HG02642 (cell line): ENCODE results near the gene EAPP.
"Not testable (repeated sequence)": the region's sequence is repeated elsewhere in the genome, so short reads cannot be mapped to it uniquely, and the experiment has no call there.

Experiments used
- ATAC-seq: cut with Tn5 transposase; IDR thresholded peaks from one replicate; pipeline ENCODE4 v1.9.1; 2021; ENCODE audit warnings: mild to moderate bottlenecking; ENCODE audit not compliant: unreplicated experiment, poor library complexity

Gene EAPP, protein sequence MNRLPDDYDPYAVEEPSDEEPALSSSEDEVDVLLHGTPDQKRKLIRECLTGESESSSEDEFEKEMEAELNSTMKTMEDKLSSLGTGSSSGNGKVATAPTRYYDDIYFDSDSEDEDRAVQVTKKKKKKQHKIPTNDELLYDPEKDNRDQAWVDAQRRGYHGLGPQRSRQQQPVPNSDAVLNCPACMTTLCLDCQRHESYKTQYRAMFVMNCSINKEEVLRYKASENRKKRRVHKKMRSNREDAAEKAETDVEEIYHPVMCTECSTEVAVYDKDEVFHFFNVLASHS

DNA sequence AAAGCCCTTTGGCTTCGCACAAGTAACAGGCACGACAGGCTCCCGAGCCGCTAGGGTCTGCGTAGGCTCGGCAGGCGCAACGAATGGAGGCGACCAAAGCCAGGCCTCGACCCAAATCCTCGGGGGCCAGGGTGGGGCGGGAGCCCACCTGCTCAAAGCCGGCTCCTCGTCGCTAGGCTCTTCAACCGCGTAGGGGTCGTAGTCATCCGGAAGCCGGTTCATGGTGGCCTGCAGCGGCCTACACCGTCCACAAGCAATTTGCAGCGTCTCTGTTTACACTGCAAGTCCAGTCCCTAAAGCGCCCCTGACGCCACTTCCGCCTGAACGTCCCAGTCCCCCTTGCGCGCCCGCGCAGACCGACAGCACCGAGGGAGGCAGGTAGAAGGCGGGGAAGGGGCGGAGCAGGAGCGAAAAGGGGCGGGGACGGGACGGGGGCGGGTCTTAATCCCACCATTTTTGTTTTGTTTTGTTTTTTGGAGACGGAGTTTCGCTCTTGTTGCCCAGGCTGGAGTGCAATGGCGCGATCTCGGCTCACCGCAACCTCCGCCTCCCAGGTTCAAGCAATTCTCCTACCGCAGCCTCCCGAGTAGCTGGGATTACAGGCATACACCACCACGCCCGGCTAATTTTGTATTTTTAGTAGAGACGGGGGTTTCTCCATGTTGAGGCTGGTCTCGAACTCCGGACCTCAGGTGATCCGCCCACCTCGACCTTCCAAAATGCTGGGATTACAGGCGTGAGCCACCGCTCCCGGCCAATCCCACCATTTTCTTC is at the start of gene EAPP:
Gene EAPP (minus strand): TSS at position 295 of the 774 bp plus-strand sequence. CDS start 73 bp downstream, at position 222.
- ATAC-seq: peak; percentile 100

DNA sequence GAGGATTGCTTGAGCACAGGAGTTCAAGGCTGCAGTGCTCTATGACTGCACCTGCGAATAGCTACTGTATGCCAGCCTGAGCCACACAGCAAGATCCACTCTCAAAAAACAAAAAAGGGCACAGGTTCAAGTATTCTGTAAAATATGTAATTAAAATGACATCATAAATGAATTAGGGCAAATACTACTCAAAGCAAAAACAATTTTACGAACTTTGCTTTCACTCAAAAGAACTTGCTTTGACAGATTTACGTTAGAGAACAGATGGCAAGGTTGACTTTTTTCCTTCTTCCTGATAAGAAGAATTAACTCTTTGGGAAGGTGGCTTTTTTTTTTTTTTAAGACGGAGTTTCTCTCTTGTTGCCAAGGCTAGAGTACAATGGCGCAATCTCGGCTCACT is 44.0 kb upstream of the EAPP start:
- ATAC-seq: no peak

DNA sequence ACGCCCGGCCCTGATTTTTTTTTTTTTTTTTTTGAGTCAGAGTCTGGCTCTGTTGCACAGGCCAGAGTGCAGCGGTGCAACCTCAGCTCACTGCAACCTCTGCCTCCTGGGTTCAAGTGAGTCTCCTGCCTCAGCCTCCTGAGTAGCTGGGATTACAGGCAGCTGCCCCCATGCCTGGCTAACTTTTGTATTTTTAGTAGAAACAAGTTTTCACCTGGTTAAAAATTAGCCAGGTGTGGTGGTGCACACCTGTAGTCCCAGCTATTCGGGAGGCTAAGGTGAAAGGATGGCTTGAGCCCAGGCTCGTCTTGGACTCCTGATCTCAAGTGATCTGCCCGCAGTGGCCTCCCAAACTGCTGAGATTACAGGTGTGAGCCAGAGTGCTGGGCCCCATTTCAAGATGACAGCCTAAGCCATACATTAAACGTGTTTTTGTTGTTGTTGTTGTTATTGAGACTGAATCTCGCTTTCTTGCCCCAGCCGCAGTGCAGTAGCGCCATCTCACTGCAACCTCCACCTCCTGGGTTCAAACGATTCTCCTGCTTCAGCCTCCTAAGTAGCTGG is 42.7 kb upstream of the EAPP start:
- no peak for ATAC-seq

DNA sequence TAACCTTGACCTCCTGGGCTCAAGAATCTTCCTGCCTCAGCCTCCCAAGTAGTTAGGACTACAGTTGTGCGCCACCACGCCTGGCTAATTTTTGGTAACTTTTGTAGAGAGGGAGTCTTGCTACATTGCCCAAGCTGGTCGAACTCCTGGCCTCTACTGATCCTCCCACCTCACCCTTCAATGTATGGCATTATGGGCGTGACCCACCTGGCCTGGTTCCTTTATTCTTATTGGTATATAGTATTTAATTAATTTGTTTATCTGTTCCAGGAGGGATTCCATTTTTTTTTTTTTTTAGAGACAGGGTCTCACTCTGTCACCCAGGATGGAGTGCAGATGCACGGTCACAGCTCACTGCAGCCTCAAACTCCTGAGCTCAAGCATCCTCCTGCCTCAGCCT is 40.9 kb upstream of the EAPP start:
- ATAC-seq: no peak

DNA sequence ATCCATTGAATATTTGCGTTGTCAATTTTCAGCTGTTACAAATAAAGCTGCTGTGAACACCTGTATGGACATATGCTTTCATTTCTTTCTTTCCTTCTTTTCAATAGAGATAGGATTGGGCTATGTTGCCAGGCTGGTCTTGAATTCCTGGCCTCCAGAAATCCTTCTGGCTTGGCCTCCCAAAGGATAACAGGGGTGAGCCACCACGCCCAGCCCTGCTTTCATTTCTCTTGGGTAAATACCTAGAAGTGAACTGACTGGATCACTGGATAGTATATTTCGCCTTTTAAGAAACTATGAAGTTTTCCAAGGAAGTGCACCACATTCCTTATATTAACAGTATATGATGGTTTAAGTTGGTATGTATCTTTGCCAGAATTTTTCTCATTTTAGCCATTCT is 32.3 kb upstream of the EAPP start:
- no peak for ATAC-seq

DNA sequence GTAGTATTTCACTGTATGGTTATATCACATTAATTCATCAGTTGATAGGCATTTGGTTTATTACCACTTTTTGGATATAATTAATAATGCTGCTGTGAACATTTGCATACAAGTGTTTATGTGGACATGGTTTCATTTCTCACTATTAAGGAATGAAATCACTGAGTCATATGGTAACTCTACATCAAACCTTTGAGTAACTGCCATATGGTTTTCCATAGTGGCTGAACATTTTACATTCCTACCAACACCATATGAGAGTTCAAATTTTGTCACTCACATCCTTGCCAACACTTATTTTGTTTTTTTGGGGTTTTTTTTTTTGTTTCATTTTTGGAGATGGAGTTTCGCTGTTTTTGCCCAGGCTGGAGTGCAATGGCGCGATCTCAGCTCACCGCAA is 30.2 kb upstream of the EAPP start:
- ATAC-seq: no peak

DNA sequence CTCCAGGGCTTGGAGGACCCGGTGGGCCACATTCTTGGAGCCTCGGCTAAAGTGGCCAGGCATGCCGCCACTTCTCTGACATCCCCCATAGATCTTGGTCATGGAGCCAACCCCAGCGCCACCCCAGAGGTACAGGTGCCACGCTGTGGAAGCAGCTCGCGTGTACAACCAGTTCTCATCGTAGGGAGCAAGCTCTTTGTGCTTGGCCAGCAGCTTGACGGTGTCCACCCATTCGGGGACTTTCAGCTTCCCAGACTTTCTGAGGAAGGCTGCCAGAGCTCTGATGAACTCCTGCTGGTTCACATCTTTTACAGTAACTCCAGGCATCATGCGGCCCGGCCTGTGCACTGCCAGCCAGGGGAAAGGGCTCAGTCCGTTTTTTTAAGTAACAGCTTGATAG is 29.3 kb upstream of the EAPP start:
- ATAC-seq: no peak

DNA sequence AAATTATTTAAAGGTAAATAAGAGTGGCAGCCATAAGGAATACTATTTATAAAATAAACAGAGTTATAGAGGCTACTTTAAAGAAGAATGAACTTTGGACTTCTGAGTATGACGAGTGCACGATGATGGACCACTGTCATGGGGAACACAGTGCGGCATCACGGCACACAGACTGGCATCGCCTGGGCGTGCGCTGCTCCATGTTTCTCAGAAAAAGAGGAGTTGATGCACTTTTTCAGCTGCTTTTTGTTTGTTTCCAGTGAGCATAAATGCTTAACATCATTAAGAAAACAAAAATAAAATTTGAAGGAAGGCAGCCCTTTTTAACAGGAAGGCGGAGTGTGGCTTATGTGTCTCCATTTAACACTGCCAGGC is 23.3 kb upstream of the EAPP start:
- ATAC-seq: no peak

DNA sequence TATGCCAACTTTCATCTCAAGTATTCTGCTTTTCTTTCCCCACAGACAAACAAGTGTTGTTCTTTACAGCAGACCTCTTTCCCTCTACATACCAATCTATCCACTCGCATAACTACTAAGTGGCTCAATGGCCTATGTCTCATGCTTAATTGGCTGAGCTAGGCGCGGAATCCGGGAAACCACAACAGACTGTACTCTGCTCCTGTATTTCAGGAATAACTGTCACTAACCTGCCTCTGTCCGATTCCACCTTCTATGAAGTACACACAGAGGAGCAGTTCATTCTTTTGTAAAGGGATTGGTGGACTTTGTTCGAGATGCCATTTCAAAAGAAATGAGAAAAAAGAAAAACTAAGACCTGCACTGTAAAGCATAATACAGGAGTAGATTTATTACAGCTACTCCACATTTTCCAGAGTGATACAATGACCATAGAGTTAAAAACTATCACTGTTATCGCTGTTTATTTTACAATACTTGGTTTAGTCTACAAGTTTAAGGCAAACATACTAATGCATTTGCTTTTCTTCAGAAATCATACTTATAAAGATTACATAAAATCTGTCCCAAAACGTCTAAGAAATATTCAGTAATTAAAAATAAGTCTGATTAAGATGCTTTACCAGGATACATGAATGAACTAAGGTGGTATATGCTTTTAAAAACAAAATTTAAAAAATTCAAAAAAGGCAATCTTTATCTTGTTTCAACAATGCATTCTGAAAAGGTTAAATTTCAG is 22.7 kb upstream of the EAPP start:
- not testable (repeated sequence) for ATAC-seq

DNA sequence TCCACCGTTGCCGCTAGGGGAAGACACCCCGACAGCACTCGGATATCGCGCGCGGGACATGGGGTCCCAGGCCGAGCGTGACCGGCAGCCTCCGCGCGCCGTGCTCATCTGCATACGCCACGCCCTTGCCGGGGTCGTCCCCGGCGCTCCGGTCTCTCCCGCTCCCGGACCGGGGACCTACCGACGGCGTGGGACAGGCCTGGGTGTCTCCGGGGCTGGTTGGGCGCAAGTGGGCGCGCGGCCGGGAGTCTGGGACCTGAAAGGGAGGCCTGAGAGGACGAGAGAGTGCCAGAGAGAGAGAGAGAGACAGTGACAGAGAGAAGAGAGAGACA is 17.0 kb upstream of the EAPP start:
- ATAC-seq: peak; percentile 58

DNA sequence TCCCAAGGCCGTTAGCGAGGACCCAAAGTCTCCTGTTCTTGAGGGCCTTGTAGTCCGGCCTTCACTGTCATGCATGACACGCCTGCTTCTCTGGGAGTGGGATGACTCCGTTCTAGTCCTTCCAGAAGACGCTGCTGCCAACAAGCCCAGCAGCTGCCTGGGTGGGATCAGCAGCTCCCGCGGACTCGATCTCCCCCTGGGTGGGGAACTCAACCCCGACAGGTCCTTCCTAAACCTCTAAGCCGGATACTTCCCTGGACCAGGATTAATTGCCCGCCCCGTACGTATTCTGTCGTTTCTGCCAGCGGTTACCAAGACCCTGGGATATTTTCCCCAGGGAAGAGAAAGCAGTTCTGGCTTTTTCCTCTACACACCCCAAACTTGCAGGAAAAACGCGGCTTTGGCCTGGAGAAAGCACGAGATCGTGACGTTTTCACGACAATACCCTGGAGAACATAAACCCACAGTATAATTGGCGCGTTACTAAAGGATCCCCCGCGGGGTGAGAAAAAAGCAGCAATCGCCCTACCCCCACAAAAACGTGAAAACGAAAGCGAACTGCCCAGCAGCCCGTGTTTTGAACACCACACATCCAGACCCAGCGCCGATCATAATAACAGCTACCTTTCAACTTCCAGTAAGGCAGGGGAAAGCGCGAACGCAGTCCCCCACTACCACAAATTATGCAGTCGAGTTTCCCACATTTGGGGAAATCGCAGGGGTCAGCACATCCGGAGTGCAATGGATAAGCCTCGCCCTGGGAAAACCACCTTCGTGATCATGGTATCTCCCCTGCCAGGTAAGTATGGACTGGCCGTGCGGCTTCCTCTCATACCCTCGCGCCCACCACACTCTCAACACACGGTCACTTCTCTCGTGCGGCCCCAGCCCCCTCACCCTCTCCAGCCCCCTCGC is 16.3 kb upstream of the EAPP start:
- peak; percentile 70 for ATAC-seq

DNA sequence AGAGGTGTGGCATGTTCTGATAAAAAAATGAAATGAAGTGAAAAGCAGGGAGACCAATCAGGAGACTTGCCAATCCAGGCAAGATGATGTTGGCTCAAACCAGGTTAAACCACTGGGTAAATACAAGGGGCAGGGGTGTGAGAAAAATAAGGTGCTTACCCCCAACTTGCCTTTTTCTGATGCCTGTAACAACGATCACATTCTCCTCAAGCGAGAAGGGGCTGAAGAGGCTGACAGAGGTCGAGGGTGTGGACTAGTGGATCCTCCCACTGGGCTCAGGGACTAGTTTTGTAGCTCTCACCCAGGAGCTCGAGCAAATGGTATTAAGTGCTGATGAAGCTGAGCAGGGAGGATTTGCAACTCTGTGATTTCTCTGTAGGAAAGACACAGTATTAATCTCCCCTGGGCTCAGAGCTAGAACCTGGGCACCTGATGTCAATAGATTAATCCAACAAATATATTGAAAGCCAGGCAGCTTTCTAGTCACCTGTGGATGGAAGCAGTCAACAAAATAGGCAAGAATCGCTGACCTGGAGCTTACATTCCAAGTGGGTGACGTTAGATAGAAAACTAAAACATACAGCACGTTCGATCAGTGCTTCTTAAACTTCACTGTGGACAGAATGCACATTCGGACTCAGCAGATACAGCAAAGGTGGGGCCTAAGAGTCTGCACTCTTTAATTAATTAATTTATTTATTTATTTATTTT is 15.2 kb upstream of the EAPP start:
- ATAC-seq: no peak

DNA sequence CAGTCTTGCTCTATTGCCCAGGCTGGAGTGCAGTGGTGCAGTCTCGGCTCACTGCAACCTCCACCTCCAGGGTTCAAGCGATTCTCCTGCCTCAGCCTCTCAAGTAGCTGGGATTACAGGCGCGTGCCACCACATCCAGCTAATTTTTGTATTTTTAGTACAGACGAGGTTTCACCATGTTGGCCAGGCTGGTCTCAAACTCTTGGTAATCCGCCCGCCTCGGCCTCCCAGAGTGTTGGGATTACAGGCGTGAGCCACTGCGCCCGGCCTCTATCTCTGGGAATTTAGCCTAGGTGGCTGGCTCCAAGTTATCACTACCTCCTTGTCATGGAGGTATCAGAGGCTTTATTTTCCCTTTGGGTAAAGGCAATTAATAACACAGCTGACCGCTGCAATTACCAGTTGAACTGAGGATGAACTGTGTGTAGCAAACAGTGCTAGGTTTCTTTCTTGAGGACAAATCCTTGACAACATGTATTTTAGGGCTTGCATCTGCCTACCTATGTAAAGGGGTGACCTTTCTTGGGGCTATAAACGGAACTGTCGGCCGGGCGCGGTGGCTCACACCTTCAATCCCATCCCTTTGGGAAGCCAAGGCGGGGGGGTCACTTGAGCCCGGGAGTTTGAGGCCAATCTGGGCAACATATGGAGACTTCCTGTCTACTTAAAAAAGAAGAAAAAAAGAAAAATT is 9.9 kb upstream of the EAPP start:
- not testable (repeated sequence) for ATAC-seq

DNA sequence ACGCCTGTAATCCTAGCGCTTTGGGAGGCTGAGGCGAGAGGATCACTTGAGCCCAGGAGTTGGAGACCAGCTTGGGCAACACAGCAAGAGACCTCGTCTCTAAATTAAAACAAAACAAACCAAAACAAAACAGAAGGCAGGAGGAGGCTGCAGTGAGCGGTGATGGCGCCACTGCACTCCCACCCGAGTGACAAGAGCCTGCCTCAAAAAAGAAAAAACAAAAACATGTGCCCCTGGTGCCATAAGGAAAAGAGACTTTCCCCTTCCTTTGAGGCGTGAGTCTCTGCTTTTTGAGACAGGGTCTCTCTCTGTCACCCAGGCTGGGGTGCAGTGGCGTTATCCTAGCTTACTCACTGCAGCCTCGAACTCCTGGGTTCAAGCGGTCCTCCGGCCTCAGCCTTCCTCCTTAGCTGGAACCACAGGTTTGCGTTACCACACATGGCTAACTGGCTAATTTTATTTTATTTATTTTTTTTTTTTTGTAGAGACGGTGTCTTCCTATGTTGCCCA is 9.0 kb upstream of the EAPP start:
- ATAC-seq: no peak

DNA sequence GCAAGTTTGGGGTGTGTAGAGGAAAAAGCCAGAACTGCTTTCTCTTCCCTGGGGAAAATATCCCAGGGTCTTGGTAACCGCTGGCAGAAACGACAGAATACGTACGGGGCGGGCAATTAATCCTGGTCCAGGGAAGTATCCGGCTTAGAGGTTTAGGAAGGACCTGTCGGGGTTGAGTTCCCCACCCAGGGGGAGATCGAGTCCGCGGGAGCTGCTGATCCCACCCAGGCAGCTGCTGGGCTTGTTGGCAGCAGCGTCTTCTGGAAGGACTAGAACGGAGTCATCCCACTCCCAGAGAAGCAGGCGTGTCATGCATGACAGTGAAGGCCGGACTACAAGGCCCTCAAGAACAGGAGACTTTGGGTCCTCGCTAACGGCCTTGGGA is 7.6 kb upstream of the EAPP start:
- ATAC-seq: peak; percentile 44

DNA sequence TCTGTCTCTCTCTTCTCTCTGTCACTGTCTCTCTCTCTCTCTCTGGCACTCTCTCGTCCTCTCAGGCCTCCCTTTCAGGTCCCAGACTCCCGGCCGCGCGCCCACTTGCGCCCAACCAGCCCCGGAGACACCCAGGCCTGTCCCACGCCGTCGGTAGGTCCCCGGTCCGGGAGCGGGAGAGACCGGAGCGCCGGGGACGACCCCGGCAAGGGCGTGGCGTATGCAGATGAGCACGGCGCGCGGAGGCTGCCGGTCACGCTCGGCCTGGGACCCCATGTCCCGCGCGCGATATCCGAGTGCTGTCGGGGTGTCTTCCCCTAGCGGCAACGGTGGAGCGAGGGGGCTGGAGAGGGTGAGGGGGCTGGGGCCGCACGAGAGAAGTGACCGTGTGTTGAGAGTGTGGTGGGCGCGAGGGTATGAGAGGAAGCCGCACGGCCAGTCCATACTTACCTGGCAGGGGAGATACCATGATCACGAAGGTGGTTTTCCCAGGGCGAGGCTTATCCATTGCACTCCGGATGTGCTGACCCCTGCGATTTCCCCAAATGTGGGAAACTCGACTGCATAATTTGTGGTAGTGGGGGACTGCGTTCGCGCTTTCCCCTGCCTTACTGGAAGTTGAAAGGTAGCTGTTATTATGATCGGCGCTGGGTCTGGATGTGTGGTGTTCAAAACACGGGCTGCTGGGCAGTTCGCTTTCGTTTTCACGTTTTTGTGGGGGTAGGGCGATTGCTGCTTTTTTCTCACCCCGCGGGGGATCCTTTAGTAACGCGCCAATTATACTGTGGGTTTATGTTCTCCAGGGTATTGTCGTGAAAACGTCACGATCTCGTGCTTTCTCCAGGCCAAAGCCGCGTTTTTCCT is 7.0 kb upstream of the EAPP start:
- peak; percentile 71 for ATAC-seq

DNA sequence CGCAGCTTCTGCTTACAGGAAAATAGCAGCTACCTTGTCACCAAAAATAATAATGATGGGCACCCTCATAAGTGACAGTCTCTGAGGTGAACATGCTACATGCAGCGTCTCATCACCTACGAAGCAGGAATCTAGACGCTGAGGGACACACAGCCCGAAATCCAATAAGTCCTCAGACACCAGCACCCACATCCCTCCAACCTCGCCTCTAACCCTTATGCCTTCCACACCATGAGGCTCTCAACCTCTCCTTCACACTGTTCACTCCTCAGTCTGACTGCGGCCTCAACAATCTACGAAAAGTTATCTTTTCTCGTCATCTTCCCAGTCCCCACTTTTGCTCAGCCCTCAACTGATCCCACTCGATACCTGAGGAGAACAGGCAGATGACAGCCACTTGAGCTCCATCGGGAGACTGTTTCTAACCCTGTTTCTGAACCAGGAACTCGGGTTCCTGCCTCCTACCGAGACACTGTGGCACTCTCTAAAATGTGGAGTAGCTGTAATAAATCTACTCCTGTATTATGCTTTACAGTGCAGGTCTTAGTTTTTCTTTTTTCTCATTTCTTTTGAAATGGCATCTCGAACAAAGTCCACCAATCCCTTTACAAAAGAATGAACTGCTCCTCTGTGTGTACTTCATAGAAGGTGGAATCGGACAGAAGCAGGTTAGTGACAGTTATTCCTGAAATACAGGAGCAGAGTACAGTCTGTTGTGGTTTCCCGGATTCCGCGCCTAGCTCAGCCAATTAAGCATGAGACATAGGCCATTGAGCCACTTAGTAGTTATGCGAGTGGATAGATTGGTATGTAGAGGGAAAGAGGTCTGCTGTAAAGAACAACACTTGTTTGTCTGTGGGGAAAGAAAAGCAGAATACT is 919 bp upstream of the EAPP start:
- ATAC-seq: not testable (repeated sequence)
